ENCODE results near the gene COL5A1. TPM values are rescaled to one million over a fixed set of nuclear protein-coding genes. Genes with fewer than 3 reads are reported as not detected.
A peak's percentile ranks its signal among the peaks of the same experiment; 100 is the strongest.
"Not testable (repeated sequence)": the region's sequence is repeated elsewhere in the genome, so short reads cannot be mapped to it uniquely, and the experiment has no call there.

Gene COL5A1
- total RNA-seq, 1 donor from 2014 or later: 28.9 TPM

GRCh38 chr9:134852906-134853654 is 211.5 kb downstream of the COL5A1 start:
- TF ChIP-seq CTCF (IDR thresholded peaks at IDR 0.05; ENCODE audit: partially characterized antibody, unreplicated experiment): no peak
- Mint-ChIP-seq H3K27me3 (ENCODE audit: unreplicated experiment) (peaks cover 7% of the 10 kb centered on the region), H3K9me3 (ENCODE audit: unreplicated experiment) (peaks cover 7% of the 10 kb centered on the region), H3K4me1 (ENCODE audit: low read depth, unreplicated experiment) (no peaks in the 10 kb centered on the region), H3K27ac (ENCODE audit: unreplicated experiment) (no peak overlapping the region), H3K4me3 (ENCODE audit: unreplicated experiment) (no peak overlapping the region), H3K36me3 (ENCODE audit: unreplicated experiment) (no peaks in the 10 kb centered on the region)
- no peak for DNase-seq

- no peaks in the 10 kb centered on the region for H3K4me1 Mint-ChIP-seq (ENCODE audit: low read depth, unreplicated experiment)
- H3K36me3 Mint-ChIP-seq (ENCODE audit: unreplicated experiment): no peaks in the 10 kb centered on the region
- DNase-seq: no peak
- H3K9me3 Mint-ChIP-seq (ENCODE audit: unreplicated experiment): peaks cover 7% of the 10 kb centered on the region
- TF ChIP-seq CTCF (IDR thresholded peaks at IDR 0.05; ENCODE audit: partially characterized antibody, unreplicated experiment): no peak
- H3K4me3 Mint-ChIP-seq (ENCODE audit: unreplicated experiment): no peak overlapping the region
- no peak overlapping the region for H3K27ac Mint-ChIP-seq (ENCODE audit: unreplicated experiment)
- H3K27me3 Mint-ChIP-seq (ENCODE audit: unreplicated experiment): peaks cover 7% of the 10 kb centered on the region
These were observed 212.3 kb downstream of the COL5A1 start for GRCh38 chr9:134853893-134854292.

DNA sequence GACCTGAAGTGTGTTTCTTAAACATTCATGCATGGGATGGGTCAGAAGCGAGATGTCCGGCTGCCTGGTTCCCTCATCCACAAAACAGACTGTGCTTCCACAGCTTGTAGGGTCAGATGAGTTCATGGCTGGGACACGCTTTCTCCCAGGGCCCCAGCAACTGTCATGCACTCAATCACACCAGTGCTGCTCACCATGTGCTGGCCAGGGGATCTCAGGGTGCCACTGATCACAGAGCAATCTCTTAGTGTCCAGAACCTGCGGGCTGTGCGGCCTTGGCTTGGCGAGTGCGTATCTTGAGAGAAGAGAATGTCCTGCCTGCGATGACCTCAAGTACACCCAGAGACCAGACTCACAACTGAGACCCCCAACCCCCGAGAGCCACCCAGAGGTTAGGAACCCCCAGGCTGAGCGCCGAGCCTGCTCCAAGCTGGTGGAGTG is 213.0 kb downstream of the COL5A1 start:
- DNase-seq: no peak
- no peaks in the 10 kb centered on the region for H3K36me3 Mint-ChIP-seq (ENCODE audit: unreplicated experiment)
- H3K9me3 Mint-ChIP-seq (ENCODE audit: unreplicated experiment): peaks cover 7% of the 10 kb centered on the region
- peak overlapping the region; percentile 5 for H3K27ac Mint-ChIP-seq (ENCODE audit: unreplicated experiment)
- H3K4me3 Mint-ChIP-seq (ENCODE audit: unreplicated experiment): no peak overlapping the region
- H3K4me1 Mint-ChIP-seq (ENCODE audit: low read depth, unreplicated experiment): no peaks in the 10 kb centered on the region
- H3K27me3 Mint-ChIP-seq (ENCODE audit: unreplicated experiment): peaks cover 7% of the 10 kb centered on the region
- TF ChIP-seq CTCF (IDR thresholded peaks at IDR 0.05; ENCODE audit: partially characterized antibody, unreplicated experiment): no peak

DNA sequence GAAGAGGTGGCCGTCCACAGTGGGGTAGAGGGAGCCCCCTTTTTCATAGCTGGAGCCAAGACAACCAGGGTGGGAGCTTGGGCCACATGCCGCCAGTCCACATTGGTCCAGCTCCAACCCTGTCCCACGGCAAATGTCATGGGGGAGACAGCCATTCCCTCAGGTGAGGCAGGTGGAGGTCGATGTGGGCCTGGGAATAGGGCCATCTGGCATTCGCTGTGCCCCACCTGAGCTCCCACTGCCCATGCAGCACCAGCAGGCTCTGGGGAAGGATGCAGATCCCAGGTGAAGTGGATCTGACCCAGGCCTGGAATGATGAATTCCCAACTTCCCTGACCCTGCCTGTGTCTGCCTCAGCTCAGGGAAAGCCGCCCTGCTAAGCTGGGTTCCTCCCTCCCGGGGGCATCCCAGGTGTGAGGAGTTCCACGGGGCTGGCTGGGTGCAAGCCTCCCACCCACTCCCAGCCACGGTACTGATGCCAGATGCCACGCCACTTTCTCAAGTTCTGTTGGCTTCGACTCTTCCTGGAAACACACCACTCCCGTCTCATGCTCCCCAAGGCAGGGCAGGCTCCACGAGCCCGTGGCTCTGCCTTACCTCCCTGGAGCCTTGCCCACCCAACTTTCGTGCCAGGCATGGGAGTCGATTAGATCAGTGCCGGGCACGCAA is 213.8 kb downstream of the COL5A1 start:
- no peaks in the 10 kb centered on the region for H3K4me1 Mint-ChIP-seq (ENCODE audit: low read depth, unreplicated experiment)
- TF ChIP-seq CTCF (IDR thresholded peaks at IDR 0.05; ENCODE audit: partially characterized antibody, unreplicated experiment): no peak

GRCh38 chr9:134855900-134856377 is 214.3 kb downstream of the COL5A1 start:
- H3K36me3 Mint-ChIP-seq (ENCODE audit: unreplicated experiment): peaks cover 4% of the 10 kb centered on the region
- peaks cover 4% of the 10 kb centered on the region for H3K9me3 Mint-ChIP-seq (ENCODE audit: unreplicated experiment)
- TF ChIP-seq CTCF (IDR thresholded peaks at IDR 0.05; ENCODE audit: partially characterized antibody, unreplicated experiment): no peak
- peaks cover 7% of the 10 kb centered on the region for H3K27me3 Mint-ChIP-seq (ENCODE audit: unreplicated experiment)
- no peak overlapping the region for H3K27ac Mint-ChIP-seq (ENCODE audit: unreplicated experiment)
- no peak for DNase-seq
- no peaks in the 10 kb centered on the region for H3K4me1 Mint-ChIP-seq (ENCODE audit: low read depth, unreplicated experiment)
- no peak overlapping the region for H3K4me3 Mint-ChIP-seq (ENCODE audit: unreplicated experiment)

More for the DNA sequence above, 213.8 kb downstream of the COL5A1 start:
- Mint-ChIP-seq H3K27me3 (ENCODE audit: unreplicated experiment) (peaks cover 7% of the 10 kb centered on the region), H3K4me3 (ENCODE audit: unreplicated experiment) (no peak overlapping the region), H3K36me3 (ENCODE audit: unreplicated experiment) (no peaks in the 10 kb centered on the region), H3K9me3 (ENCODE audit: unreplicated experiment) (peaks cover 6% of the 10 kb centered on the region), H3K27ac (ENCODE audit: unreplicated experiment) (no peak overlapping the region)
- no peak for DNase-seq

- not testable (repeated sequence) for H3K4me3 Mint-ChIP-seq (ENCODE audit: unreplicated experiment)
These were observed 215.8 kb downstream of the COL5A1 start for GRCh38 chr9:134857451-134857850.

More at GRCh38 chr9:134857451-134857850, 215.8 kb downstream of the COL5A1 start:
- DNase-seq; H3K27ac Mint-ChIP-seq (ENCODE audit: unreplicated experiment); H3K9me3 Mint-ChIP-seq (ENCODE audit: unreplicated experiment); H3K36me3 Mint-ChIP-seq (ENCODE audit: unreplicated experiment); H3K4me1 Mint-ChIP-seq (ENCODE audit: low read depth, unreplicated experiment); H3K27me3 Mint-ChIP-seq (ENCODE audit: unreplicated experiment): not testable (repeated sequence)

Measured in glutamatergic neuron (in vitro differentiated cells).